GM12892 (cell line): ENCODE results near the gene MAPK12.

Experiments
- DNase-seq: peaks from one replicate; pipeline ENCODE4 v3.0.0; 2011; ENCODE audit not compliant: insufficient read length
- FAIRE-seq: peaks from 2 replicates; lab custom pipeline; 2011; peaks lifted over from hg19 to GRCh38; lab: Jason Lieb, UNC
- POLR2A ChIP-seq: IDR thresholded peaks from 2 replicates; pipeline ENCODE4 v1.6.1; 2011; ENCODE audit warnings: low read depth, low read length, control low read depth
- POLR2AphosphoS5 ChIP-seq: IDR thresholded peaks from 2 replicates; pipeline ENCODE4 v1.6.1; 2011; ENCODE audit warnings: low read depth, low read length, control low read depth
- TAF1 ChIP-seq: IDR thresholded peaks from 2 replicates; pipeline ENCODE4 v1.6.1; 2011; ENCODE audit warnings: low read depth, mild to moderate bottlenecking, control low read depth, low read length, borderline replicate concordance

Gene MAPK12

GRCh38 chr22:50252082-50253045, 9.1 kb downstream of the MAPK12 start:
- TF ChIP-seq POLR2AphosphoS5 (no peak; the same call in 1 of the 2 replicates), TAF1 (no peak), POLR2A (no peak)
- peak; percentile 86 for FAIRE-seq

DNA sequence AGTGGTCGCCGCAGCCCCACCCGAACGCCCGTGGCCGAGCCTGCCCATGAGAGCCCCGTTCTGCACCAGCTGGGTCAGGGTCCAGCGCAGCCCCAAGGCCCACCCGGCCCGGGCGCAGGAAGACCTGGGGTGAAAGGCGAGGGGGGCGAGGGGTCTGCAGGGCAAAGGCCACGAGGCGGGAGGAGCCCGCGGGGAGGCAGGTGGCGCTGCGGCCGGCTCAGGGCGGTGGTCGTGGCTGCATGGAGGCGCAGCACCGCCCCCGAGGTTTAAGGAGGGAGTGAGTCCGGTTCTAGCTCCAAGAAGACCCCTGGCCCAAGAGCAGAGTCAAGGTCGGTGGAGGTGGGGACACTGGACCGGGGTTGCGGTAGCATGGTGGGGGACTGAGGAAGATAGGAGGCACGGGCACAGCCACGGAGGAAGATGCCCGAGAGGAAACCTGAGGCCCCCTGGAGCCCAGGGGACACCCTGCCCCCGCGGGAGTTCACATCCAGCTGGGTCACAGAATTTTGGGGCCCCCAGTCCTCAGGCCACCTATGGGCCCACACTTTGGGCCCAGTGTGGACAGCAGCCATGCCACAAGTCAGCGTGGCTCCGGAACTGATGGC, 9.9 kb downstream of the MAPK12 start:
- no peak for TF ChIP-seq POLR2A
- TF ChIP-seq TAF1, result no peak
- TF ChIP-seq POLR2AphosphoS5, result no peak
- DNase-seq (no peak), FAIRE-seq (no peak)

More at GRCh38 chr22:50252082-50253045, 9.1 kb downstream of the MAPK12 start:
- peak; percentile 78 for DNase-seq

DNA sequence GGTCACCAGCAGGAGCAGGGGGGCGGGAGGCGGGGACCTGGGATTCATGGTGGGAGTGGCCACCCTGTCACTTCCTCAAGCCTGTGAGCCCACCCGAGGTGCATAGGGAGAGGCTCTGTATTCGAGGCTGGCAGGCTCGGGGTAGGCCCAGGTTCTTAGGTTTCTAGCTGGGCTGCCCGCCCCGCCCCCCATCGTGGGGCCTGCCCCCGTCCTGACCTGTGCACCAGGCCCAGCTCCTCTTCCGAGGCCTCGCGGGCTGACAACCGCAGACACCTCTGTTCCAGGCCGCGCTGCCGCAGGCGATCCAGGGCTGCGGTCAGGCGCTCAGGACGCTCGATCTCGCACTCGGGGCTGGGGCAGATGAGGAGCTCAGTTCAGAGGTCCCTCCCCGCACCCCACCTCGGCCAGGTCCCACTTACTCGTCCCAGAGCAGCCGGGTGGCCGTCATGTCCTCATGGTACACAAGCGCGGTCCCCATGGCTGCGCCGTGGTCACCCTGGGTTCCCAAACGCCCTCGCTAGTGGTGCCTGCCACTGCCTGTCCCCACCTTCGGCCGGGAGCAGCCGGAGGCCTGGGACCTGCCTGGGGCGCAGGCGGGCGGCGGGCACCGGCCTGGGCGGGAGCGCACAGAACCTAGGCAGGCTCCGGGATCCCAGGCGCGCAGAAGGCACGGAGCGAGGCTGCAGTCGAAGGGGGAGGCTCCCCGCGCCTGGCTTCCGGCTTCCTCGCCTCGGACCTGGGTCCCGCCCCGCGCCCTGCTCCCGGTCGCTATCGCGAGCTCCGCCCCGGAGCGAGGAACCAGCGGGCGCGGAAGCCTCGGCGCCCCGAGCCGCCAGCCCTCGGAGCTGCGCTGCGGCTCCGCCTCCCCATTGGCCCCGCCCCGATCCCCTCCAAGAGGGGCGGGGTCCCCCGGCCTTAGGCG, 10.7 kb downstream of the MAPK12 start, which contains the start of gene HDAC10:
TSS of gene HDAC10 (minus strand) at position 711 of the 922 bp plus-strand sequence. CDS start at position 478, 233 bp downstream.
- DNase-seq (peak; percentile 94), FAIRE-seq (peak; percentile 93)
- TF ChIP-seq POLR2AphosphoS5 (peak; percentile 70), TAF1 (no peak), POLR2A (peak; percentile 67; the same call in 1 of the 2 replicates)

- peak; percentile 93 for FAIRE-seq
- DNase-seq, result no peak
- no peak for TF ChIP-seq TAF1
- no peak for TF ChIP-seq POLR2A
- TF ChIP-seq POLR2AphosphoS5, result no peak; the same call in 1 of the 2 replicates
Observed at GRCh38 chr22:50250249-50250554, 11.3 kb downstream of the MAPK12 start.

GRCh38 chr22:50249341-50250248, 11.9 kb downstream of the MAPK12 start:
- DNase-seq, result no peak
- TF ChIP-seq POLR2AphosphoS5 (no peak; the same call in 1 of the 2 replicates), POLR2A (no peak), TAF1 (no peak)
- FAIRE-seq, result no peak

GRCh38 chr22:50248196-50249081, 13.0 kb downstream of the MAPK12 start:
- TF ChIP-seq POLR2AphosphoS5 (no peak), TAF1 (no peak), POLR2A (no peak; the same call in 1 of the 2 replicates)
- DNase-seq (no peak), FAIRE-seq (no peak)

DNA sequence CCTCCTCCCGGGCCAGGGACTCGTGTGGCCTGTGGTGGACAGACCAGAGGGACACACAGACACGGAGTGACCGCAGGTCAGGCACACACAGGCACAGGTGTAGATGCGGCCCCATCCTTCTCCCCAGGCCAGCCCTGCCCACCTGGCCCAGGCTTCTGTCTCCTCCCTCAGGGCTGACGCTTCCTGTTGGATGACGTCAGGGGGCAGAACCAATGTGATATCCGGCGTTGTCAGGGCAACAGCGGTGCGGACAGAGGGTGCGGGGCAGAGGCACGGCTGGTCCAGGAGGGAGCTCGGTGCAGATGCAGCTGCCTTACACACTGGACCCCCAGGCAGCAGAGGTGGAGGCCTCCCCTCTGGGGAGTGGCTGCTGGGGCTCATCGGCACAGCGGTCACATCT, 13.7 kb downstream of the MAPK12 start:
- TF ChIP-seq TAF1, result no peak
- TF ChIP-seq POLR2AphosphoS5, result peak; percentile 38; the same call in 1 of the 2 replicates
- DNase-seq (no peak), FAIRE-seq (peak; percentile 96)

- DNase-seq, result no peak
- TF ChIP-seq POLR2A (no peak; the same call in 1 of the 2 replicates), TAF1 (no peak), POLR2AphosphoS5 (0 out of 2 replicates have a peak, but pooled peaks have one; percentile 19)
- FAIRE-seq, result peak; percentile 5
Observed at GRCh38 chr22:50246242-50247175, 15.0 kb downstream of the MAPK12 start.
